GM21528 (cell line): Measurements from ENCODE around the gene IMPG1.
"Not testable (repeated sequence)": the region's sequence is repeated elsewhere in the genome, so short reads cannot be mapped to it uniquely, and the experiment has no call there.

Experiments used
- ATAC-seq: cut with Tn5 transposase; IDR thresholded peaks from one replicate; pipeline ENCODE4 v1.9.1; 2021; ENCODE audit warnings: mild to moderate bottlenecking, moderate library complexity; ENCODE audit not compliant: unreplicated experiment, low FRiP score

Gene IMPG1

DNA sequence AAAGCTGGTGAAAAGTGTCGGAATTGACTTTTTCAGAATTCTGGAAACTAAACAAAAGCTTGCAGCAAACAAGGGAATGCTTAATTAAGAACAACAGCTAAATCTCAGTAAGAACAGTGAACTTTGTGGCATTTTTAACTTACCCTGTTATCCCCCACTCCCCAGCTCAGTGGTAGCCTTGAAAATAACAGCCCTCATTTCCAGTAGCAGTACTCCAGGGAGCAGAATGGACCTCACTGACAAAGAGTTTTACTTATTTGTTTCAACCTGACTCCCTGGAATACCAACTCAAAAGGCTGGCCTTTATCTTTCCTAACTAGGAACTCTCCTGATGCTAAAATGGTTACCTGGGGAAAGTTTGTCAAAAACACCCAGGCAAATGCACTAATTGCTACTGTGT is 108.9 kb downstream of the IMPG1 start:
- ATAC-seq, result no peak

DNA sequence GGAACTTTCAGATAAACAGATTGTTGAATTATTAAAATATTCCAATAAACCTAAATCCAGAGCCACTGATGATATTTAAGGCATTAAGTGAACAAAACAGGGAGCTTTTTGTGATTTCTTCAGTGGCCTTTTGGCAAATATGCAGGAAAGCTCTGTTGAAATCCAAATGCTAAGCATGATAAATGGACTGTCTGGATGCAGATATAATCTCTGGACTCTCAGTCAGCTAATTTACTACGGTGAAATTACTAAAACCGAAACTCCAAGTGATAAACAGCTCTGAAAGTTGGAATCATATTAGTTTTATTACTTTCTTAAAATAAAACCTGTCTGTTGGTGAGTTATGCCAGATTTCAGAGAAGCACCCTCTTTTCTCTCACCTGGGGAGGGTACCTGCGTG is 120.3 kb downstream of the IMPG1 start:
- no peak for ATAC-seq

DNA sequence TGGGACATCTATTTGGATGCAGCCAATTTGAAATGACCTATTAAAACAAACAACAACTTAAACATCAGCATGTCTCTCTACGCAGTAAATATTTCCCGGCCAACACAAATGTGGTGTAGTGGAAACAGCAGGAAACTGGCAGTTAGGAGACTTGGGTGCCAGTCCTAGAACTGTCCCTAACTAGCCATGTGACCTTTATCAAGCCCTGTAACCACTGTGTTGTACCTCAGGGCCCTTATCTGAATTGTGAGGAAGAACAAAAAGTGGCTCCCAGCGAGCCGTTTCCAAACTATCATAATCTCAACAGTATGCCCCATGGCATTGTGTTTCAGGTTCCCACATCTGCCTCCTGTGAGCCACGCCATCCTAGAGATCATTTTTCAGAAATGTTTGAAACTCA is 124.5 kb downstream of the IMPG1 start:
- no peak for ATAC-seq

DNA sequence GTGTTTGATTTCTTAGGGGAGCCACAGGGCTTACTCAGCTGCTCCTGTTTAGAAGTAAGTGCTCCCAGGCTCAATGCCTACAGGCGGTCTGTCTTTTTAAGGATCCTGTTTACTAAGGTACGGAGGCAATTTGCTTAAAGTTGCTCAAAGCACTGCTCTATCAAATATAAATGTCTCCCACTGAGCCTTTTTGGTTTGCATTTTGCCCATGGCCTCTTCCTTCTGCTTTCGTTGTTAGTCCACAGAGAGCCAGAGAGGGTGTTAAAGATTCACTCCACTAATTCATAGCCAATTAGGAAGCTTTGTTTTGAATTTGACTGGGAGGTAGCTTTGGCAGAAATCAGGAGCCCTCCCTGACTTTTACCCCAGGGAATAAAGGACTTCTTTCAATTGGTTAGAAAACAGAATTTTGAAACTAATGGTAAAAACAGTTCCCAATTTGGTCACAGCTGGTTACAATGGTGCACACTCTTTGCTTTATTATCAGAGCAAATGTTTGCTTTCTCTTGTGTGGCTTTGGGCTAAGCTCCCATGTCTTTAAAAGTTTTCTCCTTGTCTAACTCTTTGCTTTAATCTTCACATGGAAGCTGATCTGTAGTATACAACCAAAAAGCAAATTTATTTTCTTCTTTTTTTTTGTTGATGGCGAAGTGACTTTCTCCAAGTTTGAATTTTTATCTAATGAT is 126.2 kb downstream of the IMPG1 start:
- peak; percentile 52 for ATAC-seq

DNA sequence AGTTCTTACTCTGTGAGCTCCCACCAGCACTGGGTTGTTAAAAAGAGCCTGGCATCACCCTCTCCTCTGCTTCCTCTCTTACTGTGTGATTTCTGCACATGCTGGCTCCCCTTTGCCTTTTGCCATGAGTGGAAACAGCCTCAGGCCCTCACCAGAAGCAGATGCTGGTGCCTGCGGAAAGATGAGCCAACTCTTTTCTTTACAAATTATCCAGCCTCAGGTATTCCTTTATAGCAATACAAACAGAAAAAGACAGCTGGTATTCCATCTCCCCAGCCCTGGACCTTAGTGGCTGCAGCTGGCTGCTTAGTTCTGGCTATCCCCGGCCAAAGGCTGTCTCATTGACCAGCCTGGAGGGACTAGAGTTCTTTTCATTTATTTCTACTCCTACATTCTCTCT is 129.1 kb downstream of the IMPG1 start:
- ATAC-seq, result no peak

DNA sequence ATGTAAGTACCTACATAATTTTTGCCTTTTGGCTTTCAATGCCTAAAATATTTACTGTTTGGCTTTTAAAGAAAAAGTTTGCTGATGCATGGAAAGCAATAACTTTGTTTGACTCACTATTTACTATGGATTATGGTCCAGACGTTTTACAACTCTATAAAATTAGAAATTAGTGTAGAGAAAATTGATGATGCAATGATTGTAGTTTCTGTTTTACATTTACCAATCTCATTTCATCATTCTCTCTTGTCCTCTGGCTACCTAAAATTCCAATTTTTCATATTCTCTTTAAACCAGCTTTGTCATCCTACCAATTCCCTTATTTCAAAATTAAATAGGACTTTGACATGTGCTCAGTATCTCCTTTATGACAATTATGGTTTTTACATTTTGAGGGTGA is 131.0 kb downstream of the IMPG1 start:
- ATAC-seq, result no peak

DNA sequence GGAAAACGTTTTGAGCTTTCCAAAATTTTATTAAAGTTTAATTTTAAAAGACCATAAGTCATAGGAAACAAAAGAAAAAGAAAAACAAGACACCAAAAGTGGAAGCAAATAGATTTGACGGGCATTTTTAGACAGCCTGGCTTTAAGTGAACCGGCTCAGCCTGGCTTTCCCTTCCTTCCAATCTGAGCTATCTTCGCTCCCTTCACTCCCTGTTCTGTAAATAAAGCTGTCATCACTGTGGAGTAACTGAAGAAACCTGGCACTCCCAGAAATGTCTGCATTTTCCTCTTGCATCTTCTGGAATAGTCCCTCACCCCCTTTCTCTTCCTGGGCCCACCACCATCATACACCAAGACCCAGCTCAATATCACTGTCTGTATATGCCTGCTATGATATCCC is 131.9 kb downstream of the IMPG1 start:
- no peak for ATAC-seq

DNA sequence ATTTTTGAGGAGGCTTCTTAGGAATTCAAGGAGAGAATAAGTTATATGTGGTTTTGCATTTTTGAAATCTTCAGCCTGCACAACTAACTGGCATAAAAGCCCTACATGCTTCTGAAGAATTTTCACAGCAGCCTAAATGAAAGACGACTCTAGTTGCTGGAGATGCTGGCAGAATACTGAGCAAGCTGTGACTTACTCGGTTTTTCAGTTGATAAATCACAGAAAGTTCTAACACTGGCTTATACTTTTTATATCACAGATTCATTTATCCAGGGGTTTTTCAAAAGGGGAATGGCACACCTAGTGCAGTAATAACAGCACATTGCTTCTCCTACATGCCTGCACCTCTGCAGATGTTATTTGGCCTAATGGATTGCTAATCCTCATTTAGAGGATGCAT is 134.6 kb downstream of the IMPG1 start:
- no peak for ATAC-seq

DNA sequence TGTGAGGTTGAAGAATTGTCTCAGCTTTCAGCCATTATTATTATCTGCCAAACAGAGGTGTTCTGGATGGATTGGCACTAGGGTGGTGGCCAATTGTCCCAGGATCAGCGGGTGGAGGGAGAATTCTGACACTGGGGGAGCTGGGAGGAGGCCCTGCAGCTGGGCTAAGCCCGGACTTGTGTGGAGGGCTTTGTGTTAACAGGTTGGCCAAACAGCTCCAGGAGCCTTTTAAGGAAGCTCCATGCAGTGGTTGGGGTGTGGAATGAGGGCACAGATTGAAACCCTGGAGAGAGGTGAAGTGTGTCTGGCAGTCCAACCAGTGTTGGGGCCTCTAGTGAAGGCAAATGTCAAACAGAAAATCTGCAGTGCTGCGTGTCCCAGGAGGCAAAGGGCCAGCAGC is 135.8 kb downstream of the IMPG1 start:
- ATAC-seq, result no peak

DNA sequence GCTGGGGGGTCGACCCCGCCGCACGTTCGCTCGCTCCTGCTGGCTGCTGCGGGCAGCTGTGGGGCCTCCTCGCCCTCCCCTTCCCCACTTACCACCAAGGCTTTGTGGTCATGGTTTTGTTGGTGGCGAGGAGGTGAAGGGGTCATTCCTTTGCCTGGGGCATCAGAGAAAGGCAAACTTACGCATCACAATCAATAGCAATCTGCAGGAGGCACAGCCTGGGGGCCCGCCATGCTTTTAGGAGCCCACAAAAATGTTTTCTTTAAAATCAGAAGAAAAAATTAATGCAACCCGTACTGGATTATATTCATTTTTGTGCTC is 137.0 kb downstream of the IMPG1 start:
- ATAC-seq, result peak; percentile 6

DNA sequence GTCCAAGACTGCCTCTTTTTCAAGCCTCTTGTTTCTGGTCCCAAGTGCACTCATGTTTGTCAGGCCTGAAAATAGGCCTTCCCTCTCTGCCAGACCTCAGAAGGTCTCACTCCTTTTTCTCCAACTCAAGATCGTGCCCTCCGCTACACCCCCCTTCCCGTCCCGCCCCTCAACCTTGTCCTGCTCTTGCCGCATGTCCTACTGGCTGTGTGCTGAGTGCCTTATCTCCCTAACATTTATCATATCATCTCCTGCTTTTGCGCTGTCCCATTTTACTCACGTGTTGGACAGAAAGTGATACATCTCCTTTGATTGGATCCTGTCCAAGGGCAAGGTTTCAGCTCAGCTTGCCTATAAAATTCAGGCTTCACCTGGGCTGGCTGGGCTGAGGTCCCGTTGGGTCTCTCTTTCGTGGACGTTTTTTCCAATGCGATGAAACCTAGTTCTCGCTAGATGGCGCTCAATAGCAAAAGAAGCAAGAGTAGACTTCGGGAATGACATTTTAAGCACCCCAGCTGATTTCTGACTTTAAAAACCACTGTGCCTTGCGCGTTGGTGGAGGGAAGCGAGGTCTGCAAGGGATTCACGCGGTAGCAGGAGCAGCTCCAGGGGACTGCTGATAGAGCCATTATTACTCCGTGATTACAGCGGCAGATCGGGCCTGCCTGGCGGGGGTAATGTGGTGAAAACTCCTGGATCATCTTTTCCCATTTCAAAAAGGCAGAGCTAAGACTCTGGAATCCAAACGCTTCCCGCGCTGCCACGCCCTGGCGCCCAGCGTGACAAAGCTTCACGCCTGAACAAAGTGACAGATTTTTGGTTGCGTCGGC is 137.6 kb downstream of the IMPG1 start:
- peak; percentile 84 for ATAC-seq

DNA sequence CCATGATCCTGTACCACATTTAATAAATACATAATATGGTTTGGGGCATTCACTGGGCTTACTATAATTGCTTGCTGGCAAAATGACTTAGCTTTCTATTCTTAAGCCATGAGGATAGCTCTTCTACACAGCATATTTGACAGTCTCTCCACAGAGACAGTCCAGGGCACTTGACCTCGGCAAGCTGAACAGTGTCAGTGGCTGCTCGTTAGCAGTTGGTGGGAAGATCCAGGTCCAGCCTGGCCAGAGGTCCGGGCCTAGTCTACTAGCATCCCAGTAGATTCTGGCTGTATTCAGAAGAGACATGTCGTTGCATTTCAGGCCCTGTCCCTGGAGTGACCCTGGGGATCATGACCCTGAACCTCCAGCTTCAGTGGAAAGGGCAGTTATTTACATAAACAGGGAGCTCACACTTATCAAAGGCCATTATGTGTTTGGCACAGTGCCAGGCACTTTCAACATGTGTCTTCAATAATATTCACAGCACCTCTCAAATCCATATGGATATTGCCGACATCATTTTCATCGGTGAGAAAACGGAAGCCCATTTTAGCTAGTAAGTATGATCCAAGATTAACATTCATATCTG is 139.0 kb downstream of the IMPG1 start:
- ATAC-seq, result no peak

DNA sequence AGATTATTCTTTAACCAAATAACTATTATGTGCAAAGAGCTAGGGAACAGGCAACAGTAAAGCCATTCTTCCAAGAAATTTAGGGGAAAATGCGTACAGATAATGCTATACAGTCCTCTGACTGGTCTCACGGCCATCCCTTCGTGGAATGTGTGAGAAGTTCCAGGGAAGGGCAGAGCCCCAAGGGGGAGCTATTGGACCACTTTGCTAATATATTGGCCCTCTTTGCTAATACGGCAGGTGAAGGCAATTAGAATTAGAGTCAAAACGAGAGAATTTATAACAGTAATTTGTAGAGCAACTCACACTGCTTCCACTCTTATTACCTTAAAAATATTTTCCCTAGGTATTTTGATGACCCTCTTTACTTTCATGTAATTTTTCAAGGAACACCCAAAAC is 140.4 kb downstream of the IMPG1 start:
- no peak for ATAC-seq

DNA sequence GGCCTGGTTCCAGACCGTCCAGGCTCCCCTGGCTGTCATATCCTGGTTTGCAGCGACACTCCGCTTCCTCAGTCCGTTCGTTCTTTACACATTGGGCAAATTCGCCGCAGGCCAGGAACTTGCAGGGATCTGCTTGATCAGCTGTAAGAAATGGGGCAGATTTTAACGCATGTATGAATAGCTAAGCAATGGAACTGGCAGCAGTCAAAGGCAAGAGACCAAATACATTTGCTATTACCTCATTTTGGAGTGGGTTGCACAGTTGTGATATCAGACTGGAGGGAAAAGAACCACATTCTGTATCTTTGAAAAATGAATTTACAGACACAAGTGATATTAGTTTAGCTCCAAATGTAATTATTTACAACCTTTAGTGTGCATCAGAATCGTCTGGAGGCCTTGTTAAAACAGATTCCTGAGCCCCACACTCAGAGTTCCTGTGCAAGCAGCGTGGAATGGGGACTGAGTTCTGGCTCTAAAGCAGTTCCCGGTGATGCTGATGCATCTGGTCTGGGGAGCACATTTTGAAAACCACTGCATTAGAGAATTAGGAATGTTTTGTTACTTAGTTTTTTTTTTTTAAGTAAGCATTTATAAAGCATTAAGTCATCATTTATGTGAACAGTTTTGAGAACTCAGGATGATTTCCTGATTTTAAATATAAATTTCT is 141.3 kb downstream of the IMPG1 start:
- ATAC-seq, result no peak

DNA sequence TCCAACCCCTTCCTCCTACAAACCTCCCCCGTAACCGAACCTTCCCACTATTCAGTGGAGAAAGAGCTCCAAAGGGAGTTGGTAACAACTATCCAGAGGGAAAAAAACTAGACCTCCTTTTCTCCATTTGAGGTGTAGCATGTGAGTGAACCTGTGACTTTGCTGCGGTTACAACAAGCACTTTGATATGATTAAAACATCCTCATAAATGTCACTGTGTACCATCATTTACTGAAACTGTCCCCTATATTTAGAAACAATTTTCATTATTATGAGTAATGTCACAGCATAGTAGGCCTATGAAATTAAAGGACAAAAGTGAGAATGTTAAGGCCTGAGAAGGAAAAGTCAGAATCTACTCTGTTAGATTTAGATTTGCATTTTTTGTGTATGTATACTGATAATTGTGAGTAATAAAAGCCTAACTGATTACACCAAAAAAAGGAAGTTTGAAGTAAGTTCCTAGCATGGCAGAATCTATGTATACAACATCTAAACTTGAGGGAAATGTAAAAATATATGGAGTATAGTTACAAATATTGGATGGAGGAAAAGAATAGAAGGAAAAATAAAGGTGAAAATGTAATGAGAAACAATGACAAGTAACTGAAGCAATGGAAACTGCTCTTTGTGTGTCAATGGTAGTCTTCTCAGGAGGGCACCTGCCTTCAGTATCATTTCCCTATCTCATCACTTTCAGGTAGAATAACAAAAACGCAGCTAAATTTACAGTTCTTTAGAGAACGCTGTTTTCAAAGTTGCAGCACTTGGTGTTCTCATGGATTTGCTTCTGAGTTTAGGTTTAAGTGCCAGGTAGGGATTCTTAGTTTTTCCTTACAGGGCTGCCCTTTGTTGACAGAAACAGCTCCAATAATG is 145.9 kb downstream of the IMPG1 start:
- no peak for ATAC-seq

DNA sequence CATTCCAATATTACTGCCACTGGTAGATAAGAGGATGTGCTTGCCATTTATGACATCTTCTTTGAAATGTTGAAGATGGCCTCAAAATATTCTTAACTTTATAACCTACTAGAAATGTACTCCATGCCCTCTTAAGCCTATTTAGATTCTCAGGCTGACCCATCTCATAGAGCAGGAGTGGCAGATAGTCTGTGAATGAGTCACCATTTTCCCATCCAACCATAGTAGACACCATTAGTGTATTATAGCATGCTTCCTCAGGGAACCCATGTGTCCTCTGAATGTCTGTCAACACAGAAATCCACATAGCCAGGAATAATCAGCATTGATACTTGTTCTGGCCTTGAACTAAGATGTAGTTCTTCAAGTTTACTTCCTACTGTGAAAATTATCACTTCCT is 150.2 kb downstream of the IMPG1 start:
- ATAC-seq, result no peak

DNA sequence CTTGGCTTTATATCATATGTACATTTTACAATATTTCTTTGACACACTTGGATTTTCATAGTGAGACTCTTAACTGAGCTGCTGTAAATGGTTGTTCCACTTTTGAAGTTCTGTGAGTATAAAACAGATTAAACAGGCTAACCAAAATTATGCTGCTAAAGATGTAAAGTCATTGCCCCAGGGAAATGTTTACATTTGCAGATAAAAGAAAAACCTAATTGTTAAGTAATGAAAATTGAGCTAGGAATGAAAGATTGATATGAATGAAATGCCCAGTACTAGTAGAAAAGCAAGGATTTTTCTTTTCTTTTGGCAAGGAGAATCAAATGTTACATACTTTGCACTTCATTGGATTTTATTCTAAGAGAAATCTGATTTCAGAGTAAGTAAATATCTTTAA is 159.4 kb downstream of the IMPG1 start:
- no peak for ATAC-seq

DNA sequence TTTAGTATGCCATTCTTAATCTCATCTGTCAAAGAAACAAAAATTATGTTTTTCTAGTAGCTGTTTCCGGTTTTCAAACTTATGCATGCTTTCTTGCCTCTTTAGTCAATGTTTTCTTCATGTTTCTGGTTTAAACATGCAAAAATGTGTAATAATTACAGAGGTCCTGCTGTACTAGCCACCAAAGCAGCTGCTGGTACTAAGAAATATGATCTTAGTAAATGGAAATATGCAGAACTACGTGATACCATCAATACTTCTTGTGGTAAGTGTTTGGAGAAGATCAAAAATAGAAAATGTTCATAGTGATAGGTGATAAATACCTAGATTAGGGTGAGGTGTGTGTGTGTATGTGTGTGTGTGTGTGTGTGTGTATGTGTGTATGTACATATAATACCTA is 165.0 kb downstream of the IMPG1 start:
- ATAC-seq, result no peak

DNA sequence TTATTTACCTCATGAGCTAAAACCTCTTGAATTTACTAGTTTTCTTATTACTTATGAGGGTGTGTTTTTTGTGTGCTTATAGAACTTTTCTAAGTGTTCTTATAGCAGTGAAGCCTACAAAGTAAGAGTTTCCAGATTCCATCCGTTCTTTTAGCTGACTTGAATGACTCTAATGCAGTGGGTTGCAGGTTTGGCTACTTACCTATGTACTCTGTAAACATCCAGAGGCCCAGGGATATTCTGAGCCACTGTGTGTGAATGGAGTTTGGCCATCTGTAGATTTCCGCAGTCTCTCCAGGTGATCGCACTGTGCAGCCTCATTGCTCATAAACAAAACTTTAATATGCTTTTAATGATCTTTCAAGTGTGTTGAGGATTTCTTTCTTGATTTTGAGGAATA is 165.6 kb downstream of the IMPG1 start:
- ATAC-seq, result no peak

DNA sequence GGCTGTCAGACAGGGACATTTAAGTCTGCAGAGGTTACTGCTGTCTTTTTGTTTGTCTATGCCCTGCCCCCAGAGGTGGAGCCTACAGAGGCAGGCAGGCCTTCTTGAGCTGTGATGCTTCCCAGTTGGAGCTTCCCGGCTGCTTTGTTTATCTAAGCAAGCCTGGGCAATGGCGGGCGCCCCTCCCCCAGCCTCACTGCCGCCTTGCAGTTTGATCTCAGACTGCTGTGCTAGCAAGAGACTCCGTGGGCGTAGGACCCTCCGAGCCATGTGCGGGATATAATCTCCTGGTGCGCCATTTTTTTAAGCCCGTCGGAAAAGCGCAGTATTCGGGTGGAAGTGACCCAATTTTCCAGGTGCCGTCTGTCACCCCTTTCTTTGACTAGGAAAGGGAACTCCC is 167.3 kb downstream of the IMPG1 start:
- ATAC-seq, result not testable (repeated sequence)
